Activated CD4-positive, alpha-beta T cell treated with anti-CD3 and anti-CD28 coated beads for 36 hours (primary cell): ENCODE measurements around the gene GRID1. TPM values are rescaled to one million over a fixed set of nuclear protein-coding genes. Genes with fewer than 3 reads are reported as not detected.
A peak's percentile ranks its signal among the peaks of the same experiment; 100 is the strongest.

Experiments
- ATAC-seq: fragments of 200-7000 bp; cut with Tn5 transposase; one replicate; pipeline ENCODE4 v1.10.0; 2021; ENCODE audit warnings: mild to moderate bottlenecking, moderate library complexity
- CTCF ChIA-PET: fragments of 350-600 bp; sonication (Branson Sonifier 250); formaldehyde crosslinking; loops from one replicate; lab custom pipeline; 2021; ENCODE audit warnings: antibody characterized with exemption; lab: Charles Lee
- POLR2A ChIA-PET: fragments of 350-600 bp; sonication (Branson Sonifier 250); formaldehyde crosslinking; loops from one replicate; lab custom pipeline; 2021; ENCODE audit warnings: antibody characterized with exemption, inconsistent platforms; lab: Charles Lee
- DNase-seq: peaks from one replicate; pipeline ENCODE4 v3.0.0-alpha.2; 2020
- H3K27ac Mint-ChIP-seq: one replicate; pipeline ENCODE4 v1.8.0; 2021; ENCODE audit warnings: mixed read lengths
- H3K27me3 Mint-ChIP-seq: one replicate; pipeline ENCODE4 v1.8.0; 2021; ENCODE audit warnings: mixed read lengths
- H3K36me3 Mint-ChIP-seq: one replicate; pipeline ENCODE4 v1.8.0; 2021; ENCODE audit warnings: low read depth, mixed read lengths
- H3K4me1 Mint-ChIP-seq: one replicate; pipeline ENCODE4 v1.8.0; 2021; ENCODE audit warnings: mixed read lengths
- H3K4me3 Mint-ChIP-seq: one replicate; pipeline ENCODE4 v1.8.0; 2021; ENCODE audit warnings: mild to moderate bottlenecking, moderate library complexity, mixed read lengths
- H3K9me3 Mint-ChIP-seq: one replicate; pipeline ENCODE4 v1.8.0; 2021; ENCODE audit warnings: low read depth, mixed read lengths
- intact Hi-C, 2 experiments: fragments of 100-400 bp; cut with DNase I in 1 of 2; cut with micrococcal nuclease in 1 of 2; formaldehyde crosslinking; loops; one replicate each; pipeline versions ENCODE4 v1.14.2 to v1.15.1; 2022 to 2024; cut with DNase I, micrococcal nuclease
- total RNA-seq, 2 experiments: library from RNA; stranded (reverse); gene quantifications; one replicate each; pipeline ENCODE4 v1.2.3, GENCODE V29; 2021

The GRID1 gene
- total RNA-seq, 2 experiments from 2014 or later = not detected

DNA sequence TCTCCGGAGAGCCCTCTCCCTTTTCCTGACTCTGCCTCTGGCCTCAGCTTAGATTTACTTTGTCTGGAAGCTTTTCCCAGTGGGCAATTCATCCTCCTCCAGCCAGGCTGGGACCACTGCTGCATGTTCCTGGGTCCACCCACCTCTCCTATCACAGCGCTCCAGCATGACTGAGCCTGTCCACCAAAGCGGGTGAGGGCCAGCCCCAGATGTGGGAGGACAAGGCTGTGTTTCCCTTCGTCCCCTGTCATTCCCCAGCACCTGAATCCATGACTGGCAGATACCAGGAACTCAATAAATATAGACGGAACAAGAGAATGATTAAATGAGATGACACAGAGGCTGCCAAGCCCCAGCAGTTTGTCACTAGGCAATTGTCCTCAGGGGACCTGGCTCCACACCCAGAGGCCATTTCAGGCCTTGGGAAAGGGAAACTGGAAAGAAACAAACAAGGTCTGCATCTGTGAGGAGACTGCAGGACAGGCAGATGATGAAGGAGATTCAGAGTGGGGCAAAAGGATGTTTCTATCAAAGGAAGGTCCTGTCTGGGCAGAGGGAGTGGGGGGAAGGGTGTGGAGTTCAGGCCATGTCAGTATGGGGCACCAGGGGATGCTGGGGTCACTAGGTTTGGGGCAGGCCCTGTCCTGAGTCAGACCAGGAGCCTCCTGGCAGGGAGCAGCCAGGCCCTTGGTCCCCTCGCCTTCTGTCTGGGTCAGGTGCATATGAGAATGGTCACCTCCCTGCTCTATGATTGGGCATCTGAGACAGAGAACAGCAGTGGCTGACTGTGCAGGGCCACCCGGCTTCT is 576.4 kb downstream of the GRID1 start:
- Mint-ChIP-seq H3K27ac (no peak overlapping the region), H3K9me3 (no peaks in the 10 kb centered on the region), H3K27me3 (peaks cover 2% of the 10 kb centered on the region), H3K36me3 (no peaks in the 10 kb centered on the region), H3K4me3 (no peak overlapping the region), H3K4me1 (no peaks in the 10 kb centered on the region)
- POLR2A ChIA-PET = no interaction called here
- CTCF ChIA-PET = no interaction called here
- intact Hi-C loops = loop anchor here in 1 of 2 experiments (5.0 kb wide), 1 partner anchor 587 kb away; no protein-coding TSS in a partner anchor
- no peak for DNase-seq
- ATAC-seq = no peak

DNA sequence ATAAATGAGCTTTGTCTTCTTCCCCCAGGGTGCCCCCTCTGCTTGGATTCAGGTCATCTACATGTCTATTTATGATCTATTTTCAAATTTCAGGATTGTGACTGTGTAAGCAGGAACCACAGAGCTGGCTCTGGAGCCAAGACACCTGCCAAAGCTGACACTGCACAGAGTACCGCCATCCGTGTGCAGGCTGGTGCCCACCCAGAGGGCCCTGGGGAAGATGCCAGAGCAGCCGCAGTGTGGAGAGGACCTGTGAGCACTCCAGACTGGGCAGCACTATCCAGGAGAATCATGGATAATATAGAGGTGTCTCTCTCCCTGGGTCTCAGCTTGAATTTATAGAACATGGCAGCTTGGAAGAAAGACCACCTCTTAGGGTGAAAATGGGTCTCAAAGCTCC is 577.5 kb downstream of the GRID1 start:
- POLR2A ChIA-PET = no interaction called here
- H3K36me3 Mint-ChIP-seq = no peaks in the 10 kb centered on the region
- no peak overlapping the region for H3K4me3 Mint-ChIP-seq
- DNase-seq (no peak), ATAC-seq (no peak)
- peaks cover 2% of the 10 kb centered on the region for H3K27me3 Mint-ChIP-seq
- H3K27ac Mint-ChIP-seq = no peak overlapping the region
- no peaks in the 10 kb centered on the region for H3K4me1 Mint-ChIP-seq
- intact Hi-C loops = no loop called here
- H3K9me3 Mint-ChIP-seq = no peaks in the 10 kb centered on the region
- CTCF ChIA-PET = no interaction called here

DNA sequence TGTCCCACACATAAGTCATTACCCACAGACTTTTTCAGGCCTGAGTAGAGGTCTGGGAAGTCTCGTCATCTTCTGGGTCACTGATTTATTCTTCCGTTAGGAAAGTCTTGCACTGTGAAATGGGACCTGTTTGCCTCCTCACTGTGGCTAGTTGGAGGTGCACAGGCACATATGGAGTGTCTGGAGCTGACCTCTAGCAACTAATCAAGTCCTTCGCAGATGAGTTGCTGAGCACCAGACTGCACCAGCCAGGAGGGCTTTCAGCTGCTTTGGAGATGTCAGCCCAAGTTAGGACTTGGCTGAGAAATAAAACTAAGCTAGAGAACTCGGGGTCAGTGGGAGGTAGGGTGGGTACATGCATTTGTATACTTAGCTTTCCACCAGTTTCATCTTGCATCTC is 578.0 kb downstream of the GRID1 start:
- DNase-seq (no peak), ATAC-seq (no peak)
- H3K36me3 Mint-ChIP-seq = no peaks in the 10 kb centered on the region
- intact Hi-C loops = no loop called here
- no peaks in the 10 kb centered on the region for H3K9me3 Mint-ChIP-seq
- CTCF ChIA-PET = no interaction called here
- POLR2A ChIA-PET = no interaction called here
- no peak overlapping the region for H3K27ac Mint-ChIP-seq
- H3K4me3 Mint-ChIP-seq = no peak overlapping the region
- H3K27me3 Mint-ChIP-seq = peaks cover 2% of the 10 kb centered on the region
- H3K4me1 Mint-ChIP-seq = no peaks in the 10 kb centered on the region

DNA sequence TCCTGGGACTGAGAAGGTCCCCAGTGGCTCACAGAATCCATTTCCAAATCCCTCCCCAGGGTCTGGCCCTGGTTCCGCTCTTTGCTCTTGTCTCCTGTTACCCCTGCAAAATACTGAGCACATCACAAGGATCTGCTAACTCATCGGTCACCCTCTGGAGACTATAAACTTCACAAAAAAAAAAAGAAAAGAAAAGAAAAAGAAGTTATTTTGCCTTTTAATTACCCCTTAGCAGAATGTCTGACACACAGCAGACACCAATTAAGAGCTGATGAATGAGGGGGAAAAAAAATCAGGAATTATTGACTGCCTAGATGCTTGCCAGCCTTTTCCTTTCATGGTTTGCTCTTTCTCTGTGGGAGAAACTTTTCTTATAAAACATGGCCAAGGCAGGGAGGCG is 578.7 kb downstream of the GRID1 start:
- POLR2A ChIA-PET = no interaction called here
- ATAC-seq (no peak), DNase-seq (no peak)
- Mint-ChIP-seq H3K4me1 (no peaks in the 10 kb centered on the region), H3K27me3 (peaks cover 2% of the 10 kb centered on the region), H3K9me3 (no peaks in the 10 kb centered on the region), H3K27ac (no peak overlapping the region), H3K4me3 (no peak overlapping the region), H3K36me3 (no peaks in the 10 kb centered on the region)
- intact Hi-C loops = no loop called here
- CTCF ChIA-PET = no interaction called here

DNA sequence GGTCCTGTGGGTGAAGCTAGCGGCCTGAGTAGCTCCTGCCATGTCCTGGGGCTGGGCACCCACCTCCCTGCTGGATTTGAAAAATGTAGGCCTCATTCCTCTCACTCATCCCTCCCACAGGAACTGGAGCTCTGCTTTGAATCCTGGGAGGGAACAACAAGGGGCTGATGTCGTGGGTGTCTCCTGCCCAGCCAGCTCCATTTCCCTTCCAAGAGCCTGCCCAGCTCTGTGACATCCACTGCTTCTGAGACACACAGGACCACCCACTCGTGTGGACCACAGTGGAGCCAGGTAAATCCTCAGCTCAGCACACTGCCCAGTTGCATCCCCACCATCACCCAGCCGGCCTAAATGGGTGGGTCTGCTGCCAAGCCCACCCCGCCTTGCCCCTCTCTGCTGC is 579.2 kb downstream of the GRID1 start:
- no peak overlapping the region for H3K27ac Mint-ChIP-seq
- ChIA-PET POLR2A (no interaction called here), CTCF (no interaction called here)
- no peak for ATAC-seq
- H3K36me3 Mint-ChIP-seq = no peaks in the 10 kb centered on the region
- no peaks in the 10 kb centered on the region for H3K4me1 Mint-ChIP-seq
- H3K4me3 Mint-ChIP-seq = no peak overlapping the region
- peaks cover 2% of the 10 kb centered on the region for H3K27me3 Mint-ChIP-seq
- DNase-seq = no peak
- intact Hi-C loops = no loop called here
- H3K9me3 Mint-ChIP-seq = no peaks in the 10 kb centered on the region

DNA sequence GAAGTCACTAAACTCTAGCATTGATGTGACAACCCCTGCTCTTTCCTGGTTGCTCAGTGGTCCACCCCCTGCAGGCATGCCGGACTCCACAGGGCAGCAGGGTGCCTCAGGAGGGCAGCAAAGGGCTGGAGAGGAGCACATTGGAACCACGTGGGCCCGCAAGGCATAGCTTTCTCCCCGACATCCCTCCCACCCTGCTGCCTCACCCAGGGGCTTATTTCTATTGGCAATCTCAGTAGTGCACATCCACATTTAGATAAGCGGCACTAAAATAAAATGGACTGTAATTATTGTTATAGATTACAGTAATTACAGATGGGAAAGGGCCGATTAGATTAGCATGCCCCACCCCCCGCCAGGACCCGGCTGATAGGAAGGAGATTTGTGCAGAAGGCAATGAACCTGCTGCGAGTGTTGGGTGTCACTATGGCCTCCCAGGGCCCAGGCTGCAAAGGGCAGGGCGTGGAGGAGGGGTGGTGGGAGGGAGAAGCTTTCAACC is 580.1 kb downstream of the GRID1 start:
- CTCF ChIA-PET = no interaction called here
- peak; percentile 32 for DNase-seq
- Mint-ChIP-seq H3K4me3 (no peak overlapping the region), H3K27ac (no peak overlapping the region), H3K27me3 (peaks cover 2% of the 10 kb centered on the region), H3K9me3 (no peaks in the 10 kb centered on the region), H3K36me3 (no peaks in the 10 kb centered on the region), H3K4me1 (no peaks in the 10 kb centered on the region)
- intact Hi-C loops = no loop called here
- POLR2A ChIA-PET = no interaction called here
- no peak for ATAC-seq

DNA sequence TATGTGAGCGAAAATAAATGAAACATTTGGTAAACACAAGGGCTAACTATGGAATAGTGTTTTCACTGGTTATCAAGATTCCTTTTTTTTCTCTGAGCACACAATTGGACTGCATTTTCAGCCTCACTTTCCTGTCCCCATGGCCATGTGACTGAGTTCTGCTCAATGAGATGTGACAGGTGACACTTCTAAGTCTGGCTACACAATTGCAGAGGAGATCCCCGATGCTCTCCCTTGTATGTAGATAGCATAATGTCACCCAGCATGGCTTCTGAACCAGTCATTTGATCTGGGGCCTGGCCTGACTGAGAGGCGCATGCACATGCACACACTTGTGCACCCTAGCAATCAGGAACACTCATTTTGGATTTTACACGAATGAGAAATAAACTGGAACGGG is 581.8 kb downstream of the GRID1 start:
- Mint-ChIP-seq H3K4me1 (no peaks in the 10 kb centered on the region), H3K36me3 (no peaks in the 10 kb centered on the region), H3K27ac (no peak overlapping the region), H3K9me3 (no peaks in the 10 kb centered on the region), H3K4me3 (no peak overlapping the region), H3K27me3 (peaks cover 2% of the 10 kb centered on the region)
- POLR2A ChIA-PET = no interaction called here
- intact Hi-C loops = no loop called here
- ATAC-seq (no peak), DNase-seq (no peak)
- CTCF ChIA-PET = interaction anchor here (0.5 kb wide), 1 partner anchor 130 kb away, joined by 3 read pairs; no protein-coding TSS in a partner anchor

DNA sequence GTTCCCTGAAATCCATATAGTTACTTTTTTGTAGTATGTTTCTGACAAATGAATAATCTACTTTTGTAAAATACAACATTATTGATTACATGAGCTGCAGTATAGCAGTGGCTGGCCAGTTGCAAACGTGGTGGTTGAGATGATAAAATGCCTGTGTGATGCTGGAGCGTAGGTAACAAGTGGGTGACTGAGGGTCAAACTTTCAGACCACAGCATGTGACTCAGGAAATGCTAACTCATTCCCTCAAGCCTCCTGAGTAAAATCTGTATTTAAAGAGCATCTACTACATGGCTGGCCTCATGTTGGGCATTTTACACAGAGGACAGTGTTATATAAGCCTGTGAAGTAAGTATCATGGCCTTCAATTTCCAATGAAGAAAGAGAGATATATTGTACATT is 585.2 kb downstream of the GRID1 start:
- ATAC-seq (no peak), DNase-seq (no peak)
- ChIA-PET CTCF (no interaction called here), POLR2A (no interaction called here)
- H3K9me3 Mint-ChIP-seq = no peaks in the 10 kb centered on the region
- intact Hi-C loops = no loop called here
- H3K4me3 Mint-ChIP-seq = no peak overlapping the region
- no peaks in the 10 kb centered on the region for H3K4me1 Mint-ChIP-seq
- H3K27me3 Mint-ChIP-seq = peaks cover 2% of the 10 kb centered on the region
- H3K36me3 Mint-ChIP-seq = no peaks in the 10 kb centered on the region
- H3K27ac Mint-ChIP-seq = no peak overlapping the region

DNA sequence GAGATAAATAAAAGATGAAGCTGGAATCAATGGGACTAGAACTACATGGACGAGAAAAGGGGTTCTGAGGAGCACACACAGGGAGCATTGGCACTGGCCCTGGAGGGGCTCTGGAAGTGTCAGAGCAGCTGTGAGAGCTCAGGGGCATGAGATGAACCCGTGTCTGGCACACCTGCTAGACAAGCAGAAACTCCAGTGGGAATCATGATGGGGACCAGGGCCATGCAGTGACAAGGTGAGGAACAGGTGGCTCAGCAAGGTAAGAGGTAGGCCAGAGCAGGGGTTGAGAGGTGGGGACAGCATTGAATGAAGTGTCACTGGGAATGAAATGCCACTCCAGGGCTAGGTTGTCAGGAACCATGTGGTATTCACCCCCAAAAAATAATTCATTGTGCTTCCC is 588.5 kb downstream of the GRID1 start:
- POLR2A ChIA-PET = no interaction called here
- H3K27ac Mint-ChIP-seq = no peak overlapping the region
- H3K27me3 Mint-ChIP-seq = no peaks in the 10 kb centered on the region
- intact Hi-C loops = no loop called here
- no peaks in the 10 kb centered on the region for H3K36me3 Mint-ChIP-seq
- CTCF ChIA-PET = no interaction called here
- peaks cover 4% of the 10 kb centered on the region for H3K9me3 Mint-ChIP-seq
- DNase-seq (no peak), ATAC-seq (no peak)
- no peaks in the 10 kb centered on the region for H3K4me1 Mint-ChIP-seq
- H3K4me3 Mint-ChIP-seq = no peak overlapping the region

DNA sequence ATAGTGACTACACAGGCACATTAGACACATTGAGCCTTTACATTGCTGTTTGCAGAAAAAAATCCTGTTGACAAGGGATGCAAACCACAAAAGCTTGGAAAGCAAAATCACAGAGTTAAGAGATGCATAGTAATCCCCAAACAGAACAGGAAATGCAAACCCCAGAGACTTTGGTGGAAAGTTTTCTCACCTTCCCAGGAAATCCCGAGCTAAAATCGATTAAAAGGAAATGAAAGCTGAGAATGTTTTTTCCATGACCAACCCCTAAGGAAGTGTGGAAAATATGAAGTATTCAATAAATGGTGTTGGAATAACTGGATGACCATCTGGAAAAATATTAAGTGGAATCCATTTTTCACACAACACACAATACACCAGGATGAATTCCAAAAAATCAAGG is 598.7 kb downstream of the GRID1 start:
- ChIA-PET CTCF (no interaction called here), POLR2A (no interaction called here)
- H3K27ac Mint-ChIP-seq = no peak overlapping the region
- no peak for DNase-seq
- peaks cover 5% of the 10 kb centered on the region for H3K9me3 Mint-ChIP-seq
- intact Hi-C loops = no loop called here
- H3K4me3 Mint-ChIP-seq = no peak overlapping the region
- no peaks in the 10 kb centered on the region for H3K36me3 Mint-ChIP-seq
- peaks cover 2% of the 10 kb centered on the region for H3K27me3 Mint-ChIP-seq
- no peaks in the 10 kb centered on the region for H3K4me1 Mint-ChIP-seq
- ATAC-seq = no peak

DNA sequence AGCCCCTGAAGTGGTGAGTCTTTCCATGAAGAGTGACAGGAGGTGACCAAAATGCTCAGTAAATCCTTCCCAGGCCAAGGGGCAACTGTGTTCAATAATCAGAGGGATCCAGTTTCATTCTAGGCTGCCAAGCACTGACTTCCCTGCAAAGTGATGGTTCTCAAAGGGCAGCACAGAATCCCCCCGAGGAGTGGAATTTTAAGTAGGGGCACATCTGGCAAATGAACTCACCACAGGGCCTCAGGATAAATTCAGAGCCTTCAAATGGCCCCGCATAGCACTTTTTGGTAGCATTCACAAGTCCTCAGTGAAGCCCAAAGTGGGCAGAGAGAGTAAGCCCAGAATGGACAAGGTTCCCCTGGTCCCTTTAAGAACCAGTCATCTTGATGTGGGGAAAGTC is 602.5 kb downstream of the GRID1 start:
- ATAC-seq = no peak
- H3K27ac Mint-ChIP-seq = no peak overlapping the region
- intact Hi-C loops = no loop called here

DNA sequence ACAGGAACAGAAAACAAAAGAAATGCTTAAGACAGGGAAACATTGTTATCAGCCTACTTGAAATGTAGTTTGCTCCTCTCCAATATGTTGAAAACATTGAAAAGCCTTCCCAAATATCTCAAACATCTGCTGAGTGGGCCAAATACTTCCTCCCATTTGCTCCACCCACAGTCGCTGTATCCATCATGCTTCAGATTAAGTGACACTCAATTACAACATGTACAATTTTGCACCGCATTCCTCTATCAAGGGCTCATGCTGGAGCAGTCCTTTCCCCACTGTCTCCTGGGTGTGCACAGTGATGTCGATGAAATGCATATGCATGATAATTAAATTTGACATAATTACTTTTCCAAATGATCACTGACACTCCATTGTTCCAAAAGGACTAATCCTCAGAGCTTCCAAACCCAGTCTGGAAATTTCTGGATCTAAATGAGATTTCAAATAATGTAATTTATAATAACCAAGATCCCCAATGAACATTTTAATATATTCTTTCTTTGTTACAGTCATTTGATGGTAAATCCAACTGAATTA is 604.6 kb downstream of the GRID1 start:
- H3K9me3 Mint-ChIP-seq = no peaks in the 10 kb centered on the region
- POLR2A ChIA-PET = no interaction called here

More for the DNA sequence above, 602.5 kb downstream of the GRID1 start:
- POLR2A ChIA-PET = no interaction called here
- H3K4me1 Mint-ChIP-seq = no peaks in the 10 kb centered on the region
- peaks cover 3% of the 10 kb centered on the region for H3K9me3 Mint-ChIP-seq
- CTCF ChIA-PET = no interaction called here
- H3K36me3 Mint-ChIP-seq = no peaks in the 10 kb centered on the region
- H3K4me3 Mint-ChIP-seq = no peak overlapping the region
- DNase-seq = no peak
- peaks cover 2% of the 10 kb centered on the region for H3K27me3 Mint-ChIP-seq

More for the DNA sequence above, 604.6 kb downstream of the GRID1 start:
- H3K4me3 Mint-ChIP-seq = no peak overlapping the region
- H3K27me3 Mint-ChIP-seq = no peaks in the 10 kb centered on the region
- no peak overlapping the region for H3K27ac Mint-ChIP-seq
- CTCF ChIA-PET = no interaction called here
- no peak for ATAC-seq
- no peaks in the 10 kb centered on the region for H3K36me3 Mint-ChIP-seq
- intact Hi-C loops = no loop called here
- no peak for DNase-seq
- H3K4me1 Mint-ChIP-seq = no peaks in the 10 kb centered on the region
